CD4-positive, alpha-beta T cell treated with Interleukin-10 for 1 hour (primary cell): ENCODE results near the gene SLC28A3.

Experiments used
- DNase-seq: peaks from one replicate; pipeline ENCODE4 v3.0.0-alpha.2; 2020

Gene SLC28A3

DNA sequence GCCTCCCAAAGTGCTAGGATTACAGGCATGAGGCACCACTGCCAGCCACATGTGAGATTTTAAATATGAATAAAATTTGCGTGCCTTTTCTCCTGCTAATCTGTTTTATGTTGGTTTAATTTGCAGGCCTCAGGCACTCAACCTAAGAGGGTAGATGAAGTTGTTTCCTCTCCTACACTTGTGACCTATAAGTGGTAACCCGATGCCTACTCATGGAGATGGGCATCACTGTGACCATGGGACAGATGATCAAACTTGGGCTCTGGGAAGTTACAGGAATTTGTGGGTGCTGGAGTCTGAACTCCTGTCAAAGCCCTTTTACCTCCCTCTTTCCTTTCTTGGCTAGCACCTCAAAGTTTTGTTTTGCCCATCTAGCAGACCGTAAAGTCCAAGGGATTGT is 1.1 kb downstream of the SLC28A3 start:
- DNase-seq = no peak

DNA sequence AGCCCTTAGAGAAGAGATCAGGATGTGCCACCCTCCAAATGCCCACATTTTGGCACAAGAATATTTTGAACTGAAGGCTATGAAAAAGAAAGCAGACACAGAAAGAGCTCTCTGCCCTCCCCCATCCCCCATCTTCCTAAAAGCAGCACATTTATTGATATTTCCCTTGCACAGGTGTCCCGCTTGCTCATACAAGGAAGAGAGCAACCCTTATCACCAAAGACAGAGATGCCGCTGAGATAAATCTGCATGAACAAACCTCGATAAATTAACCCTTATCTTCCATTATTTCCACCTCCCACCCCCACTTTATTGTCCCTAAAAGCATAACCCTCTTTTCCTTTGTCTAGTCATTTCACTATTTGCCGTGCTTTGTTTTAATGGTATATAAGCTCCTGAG is 1.8 kb downstream of the SLC28A3 start:
- DNase-seq = no peak

DNA sequence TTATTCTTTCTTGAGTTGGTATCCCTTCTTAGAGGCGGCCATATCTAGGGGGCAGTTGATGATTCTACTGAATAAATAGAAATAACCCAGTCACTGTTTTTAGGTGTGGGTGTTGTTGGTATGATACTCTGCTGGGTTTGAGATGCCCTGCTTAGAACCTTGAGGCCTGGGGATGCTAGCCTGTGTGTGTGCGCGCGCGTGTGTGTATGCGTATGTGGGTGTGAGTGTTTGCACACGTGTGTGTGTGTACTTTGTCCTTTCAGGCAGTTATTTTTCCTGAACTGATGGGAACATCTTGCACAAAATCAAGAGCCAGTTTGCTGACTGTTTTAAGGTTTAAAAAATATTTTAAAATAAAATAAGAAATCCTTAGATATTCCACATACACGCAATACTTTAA is 3.3 kb downstream of the SLC28A3 start:
- no peak for DNase-seq

DNA sequence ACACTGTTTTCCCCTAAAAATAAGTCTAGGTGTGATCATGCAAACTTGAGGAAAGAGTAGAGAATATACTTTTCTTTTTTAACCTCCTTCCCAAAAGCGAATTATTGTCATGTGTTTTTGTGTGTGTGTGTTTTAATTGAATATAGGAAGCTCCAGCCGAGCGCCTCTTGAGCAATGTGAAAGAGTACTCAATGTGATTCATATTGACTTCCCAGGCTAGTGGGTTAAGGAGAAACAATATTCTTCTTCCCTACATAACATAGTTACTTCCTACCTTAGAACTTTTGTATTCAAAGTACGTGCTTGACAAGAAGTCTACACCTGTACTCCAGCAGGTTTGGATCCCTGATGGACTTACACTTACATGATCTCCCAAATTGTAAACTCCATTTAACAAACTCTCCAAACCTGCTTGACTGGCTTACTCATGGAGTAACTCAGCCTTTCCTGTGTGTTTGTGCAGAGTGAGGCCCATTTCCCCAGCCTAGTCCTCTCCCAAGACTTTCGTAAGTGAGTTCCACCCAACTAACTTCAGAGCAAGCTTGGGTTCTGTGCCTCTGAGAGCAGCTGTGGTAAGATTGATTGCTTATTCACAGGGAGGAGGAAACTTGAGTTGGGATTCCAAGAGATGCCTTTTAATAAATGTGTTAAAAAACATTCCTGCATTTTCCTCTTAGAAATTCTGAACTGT is 9.3 kb downstream of the SLC28A3 start:
- DNase-seq = no peak

DNA sequence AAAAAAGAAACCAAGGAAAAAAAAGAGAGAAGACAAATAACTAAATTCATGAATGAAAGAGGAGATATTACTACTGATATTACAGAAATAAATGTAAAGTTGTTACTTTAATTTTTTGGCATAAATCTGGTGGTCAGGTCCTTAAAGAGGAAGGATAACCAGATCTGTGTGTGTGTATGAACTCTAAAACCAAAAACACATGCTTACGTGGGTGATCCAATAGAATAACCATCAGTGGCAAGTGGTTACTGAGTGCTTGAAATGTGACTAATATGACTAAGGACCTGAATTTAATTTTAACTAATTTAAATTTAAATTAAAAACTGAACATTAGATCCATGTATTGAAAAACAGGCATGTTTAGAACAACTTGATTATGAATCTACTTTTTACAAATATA is 10.3 kb downstream of the SLC28A3 start:
- DNase-seq = no peak

DNA sequence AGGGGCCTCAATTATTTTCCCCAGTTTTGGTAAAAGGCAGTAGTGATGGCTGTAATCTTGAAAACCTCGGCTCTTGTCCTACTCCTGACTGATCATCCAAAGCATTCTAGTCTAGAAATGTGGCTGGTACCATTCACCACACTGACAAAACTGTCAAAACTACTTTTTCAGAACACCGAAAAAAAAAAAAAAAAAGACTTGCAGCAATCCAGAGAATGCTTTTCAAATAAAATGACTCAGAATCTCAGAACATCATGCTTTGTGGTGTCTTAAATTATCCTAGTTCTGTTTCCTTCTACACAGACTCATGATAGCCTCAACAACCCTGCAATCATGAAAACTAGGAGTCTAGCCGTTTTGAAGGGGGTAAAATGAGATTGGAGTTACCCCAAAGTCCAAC is 13.4 kb downstream of the SLC28A3 start:
- DNase-seq = no peak

DNA sequence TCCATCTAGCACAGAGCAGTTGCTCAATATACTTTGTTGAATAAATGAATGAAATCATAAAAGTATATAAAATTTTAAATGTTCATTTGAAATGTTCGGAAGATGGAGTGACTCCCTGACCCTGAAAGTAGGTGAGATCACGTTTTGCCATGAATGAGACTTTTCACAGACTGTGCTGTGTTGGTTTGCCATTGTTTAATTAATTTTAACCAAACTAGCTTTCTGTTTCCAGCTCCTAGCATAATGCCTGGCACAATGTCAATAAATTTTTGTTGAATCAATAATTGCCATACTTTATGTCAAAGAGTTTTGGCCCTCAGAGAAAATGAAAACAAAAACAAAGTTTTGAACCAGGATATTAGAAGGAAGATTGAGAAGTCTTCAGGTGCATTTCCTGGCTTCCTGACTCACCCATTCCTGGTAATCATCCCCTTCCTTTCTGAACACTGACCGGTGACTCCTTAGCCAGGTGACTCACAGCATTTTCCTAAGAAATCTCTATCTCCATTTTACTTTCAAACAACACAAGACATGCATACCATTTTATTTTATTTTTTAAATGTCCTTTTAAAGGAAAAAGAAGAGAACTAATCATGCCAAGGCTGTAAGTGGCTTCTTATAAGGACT is 15.1 kb downstream of the SLC28A3 start:
- DNase-seq = no peak

DNA sequence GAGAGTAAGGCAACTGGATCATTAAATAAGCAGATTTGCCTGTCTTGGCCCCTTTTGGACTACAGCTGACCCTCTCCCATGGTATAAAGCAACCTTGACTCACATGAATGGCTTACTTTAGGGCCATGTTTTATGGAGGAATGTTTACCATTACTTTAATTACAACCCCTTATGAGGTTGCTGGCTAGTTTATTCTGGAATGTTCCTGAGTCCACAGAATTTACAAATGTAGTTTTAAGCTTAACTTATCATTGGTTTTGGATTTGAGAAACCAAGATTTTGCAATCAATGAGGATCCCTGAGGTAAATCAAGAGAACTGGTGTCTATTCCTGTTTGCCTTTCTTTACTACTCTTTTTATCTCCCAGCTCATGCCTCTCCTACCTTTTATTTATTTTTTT is 15.7 kb downstream of the SLC28A3 start:
- no peak for DNase-seq

DNA sequence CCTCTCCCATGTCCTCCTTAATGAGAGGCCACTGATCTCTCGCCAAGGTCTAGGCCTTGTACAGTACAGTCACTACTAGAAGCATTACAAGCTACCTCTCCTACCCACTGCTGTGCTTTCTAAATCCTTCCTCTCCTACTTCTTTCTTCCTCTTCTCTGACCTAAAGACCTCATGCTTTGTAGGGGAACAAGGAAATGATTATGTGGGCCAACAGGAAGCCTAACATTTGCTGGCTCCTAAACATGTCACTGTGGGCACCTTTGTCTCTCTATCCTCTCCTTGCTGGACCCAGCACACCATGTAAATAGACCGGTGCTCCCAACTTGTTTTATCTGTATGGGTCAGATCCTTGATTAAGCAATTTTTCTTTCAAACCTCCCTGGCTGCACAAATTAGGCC is 16.7 kb downstream of the SLC28A3 start:
- DNase-seq = no peak

DNA sequence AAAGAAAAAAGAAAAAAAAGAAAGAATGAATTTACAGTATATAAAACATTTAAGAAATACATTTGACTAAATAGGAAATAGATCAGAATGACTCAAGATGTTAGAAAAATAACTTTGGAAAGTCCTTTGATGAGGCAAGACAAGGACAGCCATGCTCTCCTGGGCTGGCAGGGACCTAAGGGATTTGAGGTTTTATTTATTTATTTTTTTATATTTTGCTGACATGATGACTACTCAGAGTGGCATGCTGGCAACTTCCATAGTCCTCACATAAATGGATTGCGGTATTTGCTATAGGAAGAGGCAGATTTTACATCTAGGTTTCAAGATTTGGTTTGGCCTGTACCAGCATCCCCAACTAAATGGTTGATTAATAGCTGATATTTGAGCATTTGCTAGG is 17.7 kb downstream of the SLC28A3 start:
- no peak for DNase-seq

DNA sequence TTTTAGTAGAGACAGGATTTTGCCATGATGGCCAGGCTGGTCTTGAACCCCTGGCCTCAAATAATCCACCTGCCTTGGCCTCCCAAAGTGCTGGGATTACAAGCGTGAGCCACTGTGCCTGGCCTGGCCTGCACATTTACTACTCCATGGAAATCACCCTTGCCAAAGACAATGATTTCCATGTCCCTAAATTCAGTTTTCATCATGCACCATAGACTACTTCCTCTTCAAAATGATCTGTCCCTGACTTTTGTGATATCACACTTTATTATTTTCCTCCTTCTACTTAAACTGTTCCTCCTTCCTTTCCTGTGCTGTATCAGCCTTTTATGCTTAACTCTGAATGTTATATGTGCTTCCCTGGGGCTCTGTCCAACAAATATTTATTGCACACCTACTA is 20.3 kb downstream of the SLC28A3 start:
- DNase-seq = no peak

DNA sequence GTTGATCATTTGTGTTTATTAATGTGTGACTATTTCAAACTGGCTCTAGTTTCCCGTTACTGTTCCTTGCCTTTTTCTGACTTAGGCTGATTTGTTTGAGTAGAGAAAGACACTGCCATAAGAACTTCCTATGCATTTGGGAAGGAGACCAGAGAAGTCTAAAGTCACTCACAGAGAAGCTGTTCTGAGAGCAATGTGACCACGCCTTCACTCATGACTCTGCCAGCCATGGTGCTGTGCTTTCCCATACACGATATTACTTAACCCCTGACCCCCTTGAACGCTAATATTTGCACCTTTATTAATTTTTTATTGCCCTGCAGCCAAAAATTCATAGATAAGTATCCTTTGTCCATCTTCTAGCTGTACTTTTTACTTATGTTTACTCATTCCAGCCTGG is 20.9 kb downstream of the SLC28A3 start:
- no peak for DNase-seq

DNA sequence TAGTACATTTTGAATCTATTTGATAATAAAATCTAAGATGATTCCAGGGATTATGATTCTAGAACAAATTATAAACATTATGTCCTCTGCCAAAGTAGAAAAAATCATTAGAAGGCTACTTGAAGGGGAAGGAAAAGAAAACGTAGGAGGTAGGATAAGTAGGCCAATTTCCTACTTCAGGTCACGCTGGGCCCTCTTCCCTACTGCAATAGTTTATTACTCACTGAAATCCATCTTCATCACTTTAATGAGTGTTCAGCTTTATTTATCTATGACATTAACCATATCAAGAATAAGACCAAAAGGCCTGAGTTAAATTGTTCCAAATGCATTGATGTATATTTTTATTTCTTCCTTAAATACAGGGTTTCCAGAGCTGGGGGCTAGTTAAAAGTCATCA is 21.6 kb downstream of the SLC28A3 start:
- DNase-seq = no peak

DNA sequence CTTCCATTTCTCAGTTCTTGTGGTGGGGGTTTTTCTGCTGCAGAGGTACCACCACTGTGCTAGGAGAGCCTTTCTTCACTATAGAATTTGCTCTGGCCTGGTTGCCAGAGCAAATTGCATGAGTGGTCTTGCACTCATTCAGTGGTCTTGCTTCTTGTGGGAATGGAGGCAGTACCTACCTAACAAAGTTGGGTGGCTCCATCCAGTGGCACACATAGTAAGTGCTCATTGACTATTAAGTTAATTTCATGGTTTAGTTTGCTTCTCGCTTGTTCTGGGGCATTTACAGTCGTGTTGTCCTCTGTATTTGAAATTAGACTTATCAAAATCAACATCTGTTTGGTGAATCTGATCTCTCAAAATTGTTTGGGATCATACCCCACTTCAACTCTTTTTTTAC is 23.0 kb downstream of the SLC28A3 start:
- DNase-seq = no peak

DNA sequence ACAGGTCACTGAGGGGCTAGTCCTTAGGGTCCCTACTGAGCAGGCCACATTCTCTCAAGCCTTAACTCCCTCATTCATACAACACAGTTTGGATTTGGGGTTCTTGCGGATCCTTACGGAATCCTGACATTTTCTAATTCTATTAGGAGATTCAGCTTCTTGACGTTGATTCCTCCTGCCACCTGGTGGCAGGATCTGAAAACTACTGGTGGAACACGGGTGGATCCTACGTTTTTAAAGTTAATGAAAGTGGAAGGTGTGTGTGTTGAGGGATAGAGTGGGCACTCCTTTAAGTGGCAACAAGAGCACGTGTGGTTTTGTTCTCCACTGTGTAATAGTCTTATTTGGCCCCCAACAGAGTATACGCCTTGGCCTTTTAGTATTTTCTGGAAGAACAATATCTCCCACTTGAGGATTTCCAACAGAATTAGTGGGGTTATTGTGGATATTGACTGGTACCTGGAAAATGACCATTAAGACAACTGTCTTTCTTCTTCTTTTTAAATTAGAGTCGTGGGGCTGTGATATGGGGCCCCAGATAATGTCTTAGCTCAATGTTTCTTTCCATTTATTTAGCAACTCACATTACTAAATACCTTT is 25.2 kb downstream of the SLC28A3 start:
- peak; percentile 51 for DNase-seq

DNA sequence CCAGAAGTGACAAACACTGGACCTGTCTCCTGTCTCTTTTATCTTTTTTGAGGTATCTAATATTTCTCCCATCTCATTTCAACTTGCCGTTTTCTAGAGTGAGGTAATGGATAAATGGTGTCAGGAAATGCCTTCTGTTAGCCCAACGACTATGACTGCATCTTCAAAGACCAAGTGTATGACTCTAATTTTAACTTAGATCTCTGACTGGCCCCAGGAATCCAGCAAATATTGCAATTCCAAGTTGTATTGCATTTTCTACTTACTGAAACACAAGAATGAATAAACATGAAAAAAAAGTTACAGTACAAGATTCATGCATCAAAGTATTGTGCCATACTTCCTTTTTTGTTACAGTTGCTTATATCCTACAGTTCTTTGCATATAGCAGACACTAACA is 26.3 kb downstream of the SLC28A3 start:
- DNase-seq = no peak

DNA sequence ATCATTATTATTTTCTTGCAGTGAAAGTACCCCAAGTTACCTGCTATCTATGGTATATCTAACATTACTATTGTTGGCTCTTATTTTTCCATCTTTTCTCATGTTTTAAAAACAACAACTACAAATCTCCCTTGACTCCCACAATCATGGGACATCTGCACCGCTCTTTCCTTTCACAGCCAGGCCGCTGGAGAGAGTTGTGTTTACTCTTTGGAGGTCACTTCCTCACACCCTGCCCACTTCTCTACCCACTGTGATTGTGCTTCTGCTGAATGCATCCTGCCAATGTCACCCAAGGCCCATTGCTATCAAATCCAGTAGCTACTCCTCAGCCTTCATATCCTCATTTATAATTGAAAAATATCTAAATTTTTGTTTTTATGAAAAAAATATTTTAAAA is 29.7 kb downstream of the SLC28A3 start:
- DNase-seq = no peak

DNA sequence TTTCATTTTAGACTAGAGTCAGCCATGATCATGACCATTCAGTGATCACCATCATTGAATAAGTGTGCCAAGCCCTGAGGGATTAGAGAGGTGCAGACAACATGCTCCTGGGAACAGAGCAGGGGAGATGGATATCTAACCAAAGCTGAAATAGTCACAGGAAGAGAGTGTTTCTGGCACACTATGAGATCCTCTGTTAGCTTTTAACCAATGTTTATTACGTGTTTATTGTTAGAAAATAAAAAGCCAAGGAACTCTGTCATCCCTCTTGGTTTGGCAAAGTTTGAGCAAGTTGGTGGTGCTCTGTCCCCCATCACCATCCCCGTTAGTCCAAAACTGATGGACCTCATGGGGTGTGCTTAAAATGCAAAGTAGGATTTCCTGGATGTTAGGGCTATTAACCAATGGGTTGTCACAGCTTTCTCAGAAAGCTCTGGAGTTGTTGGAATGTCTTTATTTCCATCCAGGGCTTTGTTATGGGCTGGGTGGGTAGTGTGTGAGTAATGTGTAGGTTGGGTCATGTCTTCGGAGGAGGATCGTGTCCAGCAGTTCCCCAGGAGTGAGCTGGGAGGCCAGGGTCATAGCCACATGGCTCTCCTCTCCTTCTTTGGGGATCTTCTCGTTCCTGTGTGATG is 34.9 kb downstream of the SLC28A3 start:
- DNase-seq = no peak

DNA sequence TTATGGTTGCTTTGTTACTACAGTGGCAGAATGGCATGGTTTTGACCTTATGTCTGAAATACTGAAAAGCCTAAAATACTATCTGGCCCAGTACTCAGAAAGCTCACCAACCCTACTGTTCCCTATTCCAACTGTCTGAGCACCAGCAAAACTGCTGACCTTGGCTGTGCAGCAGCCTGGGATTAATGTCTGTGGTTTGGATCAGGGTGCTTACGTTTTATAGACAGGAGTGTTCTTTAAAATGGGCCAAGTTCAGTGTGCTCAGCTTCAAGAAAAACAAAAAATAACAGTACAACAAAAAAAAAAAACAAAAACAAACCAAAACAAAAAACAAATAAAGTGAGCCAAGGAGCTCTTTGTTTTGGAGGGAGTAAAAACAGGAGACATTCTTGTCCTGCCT is 36.4 kb downstream of the SLC28A3 start:
- DNase-seq = no peak

DNA sequence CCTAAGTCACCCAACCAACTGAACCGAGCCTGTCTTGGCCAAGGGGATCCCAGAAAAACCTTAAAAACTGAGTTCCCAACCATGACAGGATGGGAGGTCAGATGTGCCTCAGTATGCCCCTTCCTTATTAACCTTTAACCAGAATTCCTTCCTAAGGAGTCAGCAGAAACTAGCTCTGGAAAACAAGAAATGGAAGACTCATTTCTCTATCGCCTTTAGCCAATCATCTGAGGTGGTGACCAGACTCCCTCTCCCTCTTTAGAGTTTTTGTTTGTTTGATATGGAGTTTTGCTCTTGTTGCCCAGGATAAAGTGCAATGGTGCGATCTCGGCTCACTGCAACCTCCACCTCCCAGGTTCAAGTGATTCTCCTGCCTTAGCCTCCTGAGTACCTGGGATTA is 37.5 kb downstream of the SLC28A3 start:
- DNase-seq = no peak

DNA sequence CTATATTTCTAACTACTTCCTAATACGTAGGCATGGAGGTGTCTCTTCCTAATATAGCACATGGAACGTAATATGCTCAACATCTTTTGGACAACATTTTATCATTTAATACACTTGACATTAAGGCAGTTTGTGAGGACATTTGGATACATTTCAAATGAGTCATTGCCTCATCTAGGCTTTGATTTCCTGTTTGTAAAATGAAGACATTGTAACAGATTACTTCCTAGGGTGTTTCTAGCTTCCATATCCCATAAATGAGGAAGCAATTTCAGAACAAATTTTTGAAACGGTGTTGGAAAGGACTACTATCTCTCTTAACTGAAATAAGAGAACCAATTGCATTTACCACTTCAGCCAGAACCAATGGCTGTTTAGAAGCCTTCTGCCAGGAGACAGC is 38.7 kb downstream of the SLC28A3 start:
- DNase-seq = no peak

DNA sequence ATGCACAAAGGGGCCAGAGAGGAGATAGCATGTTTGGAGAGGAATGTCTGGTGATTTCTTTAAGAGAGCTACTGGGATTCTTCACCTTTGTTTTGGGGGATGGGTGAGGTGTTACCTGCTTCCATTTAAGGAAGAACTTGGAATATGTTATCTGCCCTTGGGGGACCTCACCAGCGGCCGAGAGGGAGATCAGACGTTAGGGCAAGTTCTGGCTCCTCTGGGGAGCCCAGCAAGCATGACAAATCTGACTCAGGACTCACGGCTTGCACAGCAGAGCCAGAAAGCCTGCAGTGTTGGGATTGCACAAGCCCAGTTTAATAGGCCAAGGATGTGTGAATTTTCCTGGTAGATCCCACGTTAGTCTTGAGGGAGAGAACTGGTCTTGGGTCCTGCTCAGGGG is 40.3 kb downstream of the SLC28A3 start:
- DNase-seq = no peak

DNA sequence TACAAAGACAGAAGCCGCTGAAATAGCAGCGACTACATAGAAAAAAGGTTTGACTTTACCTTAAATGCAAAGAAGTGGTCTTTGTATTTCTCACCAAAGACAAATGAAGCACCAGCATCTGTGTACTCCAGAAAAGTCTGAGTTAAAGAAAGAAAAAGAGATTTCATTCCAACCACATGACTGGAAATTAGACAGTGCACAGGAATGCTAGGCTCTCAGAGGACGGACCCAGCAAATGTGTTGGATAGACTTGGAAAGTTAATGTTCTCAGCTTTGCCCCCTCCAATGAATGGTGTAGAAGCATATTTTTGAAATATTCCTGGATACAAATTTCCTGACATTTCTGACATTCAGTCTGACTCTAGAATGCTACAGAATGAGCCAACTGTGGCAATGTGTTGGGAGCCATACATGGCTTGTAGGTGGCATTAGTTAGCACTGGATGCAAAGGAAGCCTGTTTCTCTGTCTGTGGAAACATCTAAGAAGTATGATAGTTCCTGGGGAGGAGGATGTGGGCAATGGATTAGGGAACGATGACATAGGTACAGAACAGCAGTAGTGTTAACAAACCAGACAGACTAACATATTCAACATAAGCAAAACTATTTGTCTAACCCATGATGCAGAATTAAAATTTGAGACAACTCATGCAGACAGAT is 43.3 kb downstream of the SLC28A3 start:
- DNase-seq = no peak
